ENCODE data around the gene CCHCR1.
"Not testable (repeated sequence)": the region's sequence is repeated elsewhere in the genome, so short reads cannot be mapped to it uniquely, and the experiment has no call there.

CCHCR1 gene, protein sequence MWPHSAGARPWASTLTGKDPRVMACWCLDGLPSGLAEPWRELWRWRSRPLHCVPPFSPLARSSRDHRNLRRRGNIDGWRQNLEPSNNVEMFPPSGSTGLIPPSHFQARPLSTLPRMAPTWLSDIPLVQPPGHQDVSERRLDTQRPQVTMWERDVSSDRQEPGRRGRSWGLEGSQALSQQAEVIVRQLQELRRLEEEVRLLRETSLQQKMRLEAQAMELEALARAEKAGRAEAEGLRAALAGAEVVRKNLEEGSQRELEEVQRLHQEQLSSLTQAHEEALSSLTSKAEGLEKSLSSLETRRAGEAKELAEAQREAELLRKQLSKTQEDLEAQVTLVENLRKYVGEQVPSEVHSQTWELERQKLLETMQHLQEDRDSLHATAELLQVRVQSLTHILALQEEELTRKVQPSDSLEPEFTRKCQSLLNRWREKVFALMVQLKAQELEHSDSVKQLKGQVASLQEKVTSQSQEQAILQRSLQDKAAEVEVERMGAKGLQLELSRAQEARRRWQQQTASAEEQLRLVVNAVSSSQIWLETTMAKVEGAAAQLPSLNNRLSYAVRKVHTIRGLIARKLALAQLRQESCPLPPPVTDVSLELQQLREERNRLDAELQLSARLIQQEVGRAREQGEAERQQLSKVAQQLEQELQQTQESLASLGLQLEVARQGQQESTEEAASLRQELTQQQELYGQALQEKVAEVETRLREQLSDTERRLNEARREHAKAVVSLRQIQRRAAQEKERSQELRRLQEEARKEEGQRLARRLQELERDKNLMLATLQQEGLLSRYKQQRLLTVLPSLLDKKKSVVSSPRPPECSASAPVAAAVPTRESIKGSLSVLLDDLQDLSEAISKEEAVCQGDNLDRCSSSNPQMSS

DNA sequence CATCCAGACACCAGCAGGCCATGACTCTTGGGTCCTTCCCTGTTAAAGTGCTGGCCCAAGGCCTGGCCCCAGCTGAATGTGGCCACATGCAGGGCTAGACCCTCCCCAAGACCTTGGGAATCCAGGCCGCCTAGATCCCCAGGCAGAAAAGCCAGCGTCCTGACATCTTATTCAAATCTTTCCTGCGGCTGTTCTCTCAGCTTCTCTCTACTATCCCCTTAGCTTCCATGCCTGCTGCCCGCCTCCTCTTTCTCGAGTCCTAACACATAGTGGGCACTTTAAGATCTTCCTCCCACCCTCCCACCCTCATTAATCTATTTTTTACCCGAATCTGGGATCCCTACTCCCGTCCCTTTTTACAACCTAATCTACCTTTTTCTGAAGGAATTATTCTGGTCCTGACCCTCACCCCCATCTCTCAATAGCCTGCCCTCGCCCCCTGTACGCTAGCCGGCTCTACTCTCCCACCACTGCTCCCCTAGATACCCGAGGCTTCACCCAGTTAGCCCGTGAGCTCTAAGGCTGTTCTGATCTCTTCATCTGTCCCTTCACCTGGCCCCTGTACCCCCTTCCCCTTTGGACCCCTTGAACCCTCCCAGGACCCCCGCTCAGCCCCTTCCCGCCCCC, at the start of gene CCHCR1:
Gene CCHCR1 (minus strand): TSS at position 290 of the 627 bp plus-strand sequence. CDS start 202 bp downstream, at position 88.
- DNase-seq, result no peak

DNA sequence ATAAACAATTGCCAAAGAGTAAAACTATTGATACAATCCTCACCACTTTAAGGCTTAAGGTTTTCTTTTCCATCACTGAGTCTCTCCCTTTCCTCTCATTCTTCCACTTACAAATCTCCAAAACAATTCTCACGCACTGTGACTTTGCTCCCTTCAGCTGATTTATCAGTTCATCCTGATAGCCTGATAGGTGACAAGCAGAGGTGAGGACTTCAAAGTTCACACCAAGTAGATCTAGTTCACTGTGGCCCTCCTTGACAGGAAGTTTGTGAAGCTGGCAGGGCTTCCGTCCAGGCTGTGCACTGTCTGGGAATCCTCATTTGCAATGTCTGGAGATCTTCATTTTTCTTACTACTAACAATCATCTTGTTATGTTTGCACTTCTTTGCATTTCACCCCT, 48.0 kb upstream of the CCHCR1 start:
- no peak for DNase-seq

DNA sequence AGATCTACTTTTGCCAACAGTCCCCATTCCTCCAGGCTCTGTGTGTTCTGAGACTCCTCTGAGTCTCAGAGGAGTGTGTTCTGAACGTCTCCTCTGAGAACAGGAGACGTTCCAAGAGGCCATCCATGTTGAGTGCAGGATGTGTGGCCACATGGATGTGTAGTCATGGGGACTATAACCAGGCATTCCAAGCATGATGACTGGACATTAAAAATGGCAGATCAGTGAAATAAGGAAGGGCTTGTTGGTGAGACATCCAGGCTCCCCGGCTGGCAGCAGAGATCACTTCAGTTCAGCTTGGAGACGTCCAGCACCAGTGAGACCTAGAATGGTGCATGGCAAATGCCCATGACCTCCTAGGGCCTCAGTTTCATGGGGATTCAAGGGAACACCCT, 47.1 kb upstream of the CCHCR1 start:
- DNase-seq, result no peak

DNA sequence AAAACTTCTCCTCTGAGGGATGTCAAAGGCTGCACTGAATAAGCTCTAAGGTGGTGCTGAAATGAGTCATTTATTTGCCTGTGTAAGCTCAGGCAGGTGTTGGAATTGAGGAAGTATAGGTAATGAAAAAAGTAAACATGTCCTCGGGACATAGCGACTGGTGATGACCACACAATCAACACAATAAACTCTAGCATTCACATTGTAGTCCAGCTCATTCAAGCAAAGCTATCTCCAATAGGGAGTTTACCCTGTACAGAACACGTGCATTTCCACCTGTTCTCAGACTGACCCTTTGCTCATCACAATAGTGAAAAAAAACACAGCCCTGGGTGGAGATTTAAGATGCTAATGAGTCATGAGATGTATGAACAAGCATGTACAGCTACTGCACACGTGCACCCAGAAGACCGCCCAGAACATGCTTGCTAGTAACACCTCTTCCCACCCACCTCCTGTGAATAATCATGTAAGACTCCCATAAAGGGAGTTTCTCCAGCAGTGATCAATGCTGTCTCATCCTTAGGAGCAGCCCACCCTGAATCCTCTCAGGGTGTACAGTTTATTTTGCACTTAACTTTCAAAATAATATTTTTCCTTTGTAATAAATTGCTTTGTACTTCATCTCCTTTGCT, 45.9 kb upstream of the CCHCR1 start:
- DNase-seq, result peak; percentile 63 to 67

DNA sequence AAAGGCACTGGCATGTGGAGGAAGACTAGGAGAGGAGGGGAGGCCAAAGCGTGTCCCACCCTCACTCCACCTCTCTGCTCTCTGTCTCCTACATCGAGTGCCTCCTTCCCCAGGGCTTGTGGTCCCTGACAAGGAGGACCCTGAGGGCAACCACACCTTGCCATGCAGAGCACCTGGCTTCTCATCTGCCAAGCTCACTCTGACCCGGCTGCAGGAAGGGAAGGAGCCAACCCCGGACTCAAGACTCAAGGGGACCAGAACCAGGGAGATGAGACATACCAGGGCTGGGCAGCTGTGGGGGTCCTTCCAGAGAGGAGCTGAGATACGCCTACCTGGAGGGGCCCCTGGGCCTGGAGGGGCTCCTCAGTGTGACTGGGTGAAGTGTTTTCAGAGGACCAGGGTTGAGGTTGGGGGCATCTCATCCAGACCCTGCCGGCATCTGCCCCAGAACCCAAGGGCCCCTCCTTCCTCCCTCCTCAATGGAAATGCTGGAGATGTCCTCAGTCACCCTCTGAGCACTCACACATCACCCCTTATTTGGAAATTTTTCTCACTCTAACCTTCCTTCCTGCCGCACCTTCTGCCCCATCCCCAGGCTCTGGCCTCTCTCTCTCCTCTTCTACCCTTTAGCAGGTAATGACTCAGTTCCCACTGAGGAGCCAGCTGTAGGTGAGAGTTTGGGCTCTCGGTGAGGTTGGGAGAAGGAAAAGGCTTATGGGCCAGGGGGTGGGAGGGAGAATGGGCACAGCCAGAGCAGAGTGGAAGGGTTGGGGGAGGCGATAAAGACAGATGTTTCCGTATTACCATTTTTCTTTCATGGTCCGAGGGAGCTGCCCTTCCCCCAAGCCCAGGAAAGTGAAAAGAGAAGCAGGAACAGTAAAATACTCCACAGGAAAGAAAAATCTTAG, 44.9 kb upstream of the CCHCR1 start:
- DNase-seq, result no peak

DNA sequence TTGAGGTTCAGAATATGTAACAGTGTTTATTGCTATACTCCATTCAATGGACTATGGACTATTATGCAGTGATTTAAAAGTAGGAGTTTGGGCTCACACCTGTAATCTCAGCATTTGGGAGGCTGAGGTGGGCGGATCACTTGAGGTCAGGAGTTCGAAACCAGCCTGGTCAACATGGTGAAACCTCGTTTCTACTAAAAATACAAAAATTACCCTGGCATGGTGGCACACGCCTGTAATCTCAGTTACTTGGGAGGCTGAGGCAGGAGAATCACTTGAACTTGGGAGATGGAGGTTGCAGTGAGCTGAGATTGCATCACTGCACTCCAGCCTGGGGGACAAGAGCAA, 41.5 kb upstream of the CCHCR1 start:
- not testable (repeated sequence) for DNase-seq

DNA sequence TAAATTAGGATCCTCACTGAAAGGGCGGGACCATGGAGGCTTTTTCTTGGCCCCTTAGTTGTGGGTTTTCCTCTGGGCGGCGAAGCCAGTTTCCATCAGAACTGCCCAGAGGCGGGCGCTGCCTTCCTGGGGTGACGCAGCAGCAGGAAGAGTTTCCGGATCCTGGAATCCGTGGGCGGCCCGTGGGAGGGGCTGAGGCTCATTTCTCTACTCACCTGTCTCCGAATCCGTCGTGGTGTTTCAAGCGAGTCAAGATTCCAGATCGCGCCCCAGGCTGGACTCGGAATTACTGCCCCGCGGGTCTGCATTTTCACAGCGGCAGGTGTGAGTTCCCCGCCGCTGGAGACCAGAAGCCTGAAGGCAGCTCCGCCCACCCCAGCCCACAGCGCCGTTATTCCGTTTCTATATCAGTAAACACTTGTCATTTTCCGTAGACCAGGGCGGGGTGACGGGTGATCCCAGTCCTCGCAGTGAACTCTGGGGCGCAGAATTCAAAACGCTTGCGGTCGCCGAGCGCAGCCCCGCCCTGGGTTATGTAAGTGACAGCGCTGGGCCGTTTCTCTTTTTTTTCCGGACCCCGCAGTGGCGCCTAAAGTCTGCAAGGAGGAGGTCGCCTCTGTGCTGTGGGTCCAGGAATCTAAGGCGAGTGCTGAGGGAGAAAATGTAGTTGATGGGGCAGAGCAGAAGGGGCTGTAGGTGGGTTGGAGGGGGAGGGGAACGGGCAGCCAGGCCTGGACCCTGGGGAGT, 40.1 kb upstream of the CCHCR1 start:
- DNase-seq, result peak; percentile 97

DNA sequence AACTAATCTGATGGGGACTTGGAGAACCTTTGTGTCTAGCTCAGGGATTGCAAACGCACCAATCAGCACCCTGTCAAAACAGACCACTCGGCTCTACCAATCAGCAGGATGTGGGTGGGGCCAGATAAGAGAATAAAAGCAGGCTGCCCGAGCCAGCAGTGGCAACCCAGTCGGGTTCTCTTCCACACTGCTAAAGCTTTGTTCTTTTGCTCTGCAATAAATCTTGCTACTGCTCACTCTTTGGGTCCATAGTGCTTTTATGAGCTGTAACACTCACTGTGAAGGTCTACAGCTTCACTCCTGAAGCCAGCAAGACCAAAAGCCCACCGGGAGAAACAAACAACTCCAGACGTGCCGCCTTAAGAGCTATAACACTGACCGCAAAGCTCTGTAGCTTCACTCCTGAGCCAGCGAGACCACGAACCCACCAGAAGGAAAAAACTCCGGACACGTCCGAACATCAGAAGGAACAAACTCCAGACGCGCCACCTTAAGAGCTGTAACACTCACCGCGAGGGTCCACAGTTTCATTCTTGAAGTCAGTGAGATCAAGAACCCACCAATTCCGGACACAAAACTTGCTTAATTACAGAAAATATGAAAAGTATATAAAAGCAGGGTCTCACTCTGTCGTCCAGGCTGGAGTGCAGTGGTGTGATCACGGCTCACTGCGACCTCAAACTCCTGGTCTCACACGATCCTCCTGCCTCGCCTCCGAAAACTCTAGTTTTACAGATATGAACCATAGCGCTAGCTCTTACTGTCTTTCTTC, 38.8 kb upstream of the CCHCR1 start:
- peak in 1 of 2 donors; percentile 31 for DNase-seq

DNA sequence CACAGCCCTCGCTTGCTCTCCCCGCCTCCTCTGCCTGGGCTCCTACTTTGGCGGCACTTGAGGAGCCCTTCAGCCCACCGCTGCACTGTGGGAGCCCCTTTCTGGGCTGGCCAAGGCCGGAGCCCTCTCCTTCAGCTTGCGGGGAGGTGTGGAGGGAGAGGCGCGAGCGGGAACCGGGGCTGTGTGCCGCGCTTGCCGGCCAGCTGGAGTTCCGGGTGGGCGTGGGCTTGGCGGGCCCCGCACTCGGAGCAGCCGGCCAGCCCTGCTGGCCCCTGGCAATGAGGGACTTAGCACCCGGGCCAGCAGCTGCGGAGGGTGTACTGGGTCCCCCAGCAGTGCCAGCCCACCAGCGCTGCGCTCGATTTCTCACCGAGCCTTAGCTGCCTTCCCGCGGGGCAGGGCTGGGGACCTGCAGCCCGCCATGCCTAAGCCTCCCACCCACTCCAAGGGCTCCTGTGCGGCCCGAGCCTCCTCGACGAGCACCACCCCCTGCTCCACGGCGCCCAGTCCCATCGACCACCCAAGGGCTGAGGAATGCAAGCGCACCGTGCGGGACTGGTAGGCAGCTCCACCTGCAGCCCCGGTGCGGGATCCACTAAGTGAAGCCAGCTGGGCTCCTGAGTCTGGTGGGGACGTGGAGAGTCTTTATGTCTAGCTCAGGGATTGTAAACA, 37.8 kb upstream of the CCHCR1 start:
- not testable (repeated sequence) for DNase-seq

DNA sequence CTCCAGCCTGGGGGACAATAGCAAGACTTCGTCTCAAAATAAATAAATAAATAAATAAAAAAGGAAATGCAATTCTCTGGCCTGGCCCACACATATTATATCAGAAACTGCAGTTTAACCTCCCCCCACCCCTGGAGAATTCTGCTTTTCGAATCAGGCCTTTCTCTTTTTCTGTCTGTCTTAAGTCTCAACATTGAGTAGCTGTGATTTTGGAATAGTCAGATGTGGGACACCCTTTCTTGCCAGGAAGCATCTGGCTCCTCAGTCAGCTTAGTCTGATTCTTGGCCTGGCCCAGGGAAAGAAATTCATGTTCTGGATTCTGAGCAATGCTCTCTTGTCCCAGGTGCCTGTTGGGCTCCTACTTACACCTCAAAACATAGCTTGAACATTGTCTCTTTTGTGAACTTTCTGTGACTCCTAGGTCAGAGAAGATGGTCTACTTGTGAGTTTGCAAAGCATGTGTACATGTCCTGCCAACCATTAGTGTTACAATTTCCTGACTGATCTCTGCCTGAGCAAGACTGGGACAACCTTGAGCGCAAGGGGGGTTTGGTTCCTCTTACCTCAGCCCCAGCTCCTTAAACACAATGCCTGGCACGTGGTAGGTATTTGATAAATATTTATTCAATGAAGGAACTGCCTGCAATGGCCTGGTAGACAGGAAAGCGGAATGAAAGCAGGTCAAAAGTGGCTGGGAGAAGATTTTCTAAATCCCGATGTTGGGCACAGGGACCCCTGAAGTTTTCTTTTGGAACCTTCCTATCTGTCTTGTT, 36.6 kb upstream of the CCHCR1 start:
- no peak for DNase-seq

DNA sequence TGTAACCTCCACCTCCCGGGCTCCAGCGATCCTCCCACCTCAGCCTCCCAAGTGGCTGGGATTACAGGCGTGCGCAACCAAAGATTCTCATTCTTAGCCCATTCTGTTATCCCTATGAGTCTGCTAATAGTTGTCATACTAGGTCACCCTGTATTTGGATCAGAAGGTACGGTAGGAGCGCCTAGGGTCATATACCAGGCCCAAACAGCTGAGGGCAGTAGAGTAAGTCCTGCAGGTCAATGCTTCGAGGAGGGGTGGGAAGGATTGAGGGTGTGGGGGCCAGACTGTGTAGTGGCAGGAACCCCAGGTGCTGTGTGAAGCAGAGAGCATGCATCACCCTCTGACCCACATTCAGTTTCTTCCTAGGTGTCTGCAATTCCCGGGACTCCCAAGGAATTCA, 35.6 kb upstream of the CCHCR1 start:
- no peak for DNase-seq

DNA sequence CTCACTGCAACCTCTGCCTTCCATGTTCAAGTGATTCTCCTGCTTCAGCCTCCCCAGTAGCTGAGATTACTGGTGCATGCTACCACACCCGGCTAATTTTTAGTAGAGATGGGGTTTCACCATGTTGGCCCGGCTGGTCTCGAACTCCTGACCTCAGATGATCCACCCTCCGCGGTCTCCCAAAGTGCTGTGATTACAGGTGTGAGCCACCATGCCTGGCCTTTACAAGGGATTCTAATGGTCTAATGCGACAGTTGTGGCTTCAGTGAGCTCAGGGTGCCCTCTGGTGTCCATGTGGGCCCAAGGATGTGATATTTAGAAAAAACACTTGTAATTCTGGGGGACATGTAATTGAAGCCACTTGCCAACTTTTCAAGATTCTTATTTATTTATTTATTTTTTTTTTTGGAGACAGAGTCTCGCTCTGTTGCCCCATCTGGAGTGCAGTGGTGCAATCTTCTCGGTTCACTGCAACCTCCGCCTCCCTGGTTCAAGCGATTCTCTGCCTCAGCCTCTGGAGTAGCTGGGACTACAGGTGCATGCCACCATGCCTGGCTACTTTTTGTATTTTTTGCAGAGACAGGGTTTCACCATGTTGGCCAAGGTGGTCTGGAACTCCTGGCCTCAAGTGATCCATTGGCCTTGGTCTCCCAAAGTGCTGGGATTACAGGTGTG, 35.0 kb upstream of the CCHCR1 start:
- peak; percentile 67 to 74 for DNase-seq

DNA sequence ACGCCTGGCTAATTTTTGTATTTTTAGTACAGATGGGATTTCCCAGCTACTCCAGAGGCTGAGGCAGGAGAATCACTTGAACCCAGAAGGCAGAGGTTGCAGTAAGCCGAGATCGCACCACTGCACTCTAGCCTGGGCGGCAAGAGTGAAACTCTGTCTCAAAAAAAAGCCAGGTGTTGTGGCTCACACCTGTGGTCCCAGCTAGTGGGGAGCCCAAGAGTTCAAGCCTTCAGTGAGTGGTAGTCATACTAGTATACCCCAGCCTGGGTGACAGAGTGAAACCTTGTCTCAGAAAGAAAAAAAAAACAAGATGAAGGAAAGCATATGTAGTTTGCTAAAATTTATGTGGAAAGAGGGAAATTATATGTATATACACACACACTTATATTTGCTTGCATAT, 32.9 kb upstream of the CCHCR1 start:
- no peak for DNase-seq

DNA sequence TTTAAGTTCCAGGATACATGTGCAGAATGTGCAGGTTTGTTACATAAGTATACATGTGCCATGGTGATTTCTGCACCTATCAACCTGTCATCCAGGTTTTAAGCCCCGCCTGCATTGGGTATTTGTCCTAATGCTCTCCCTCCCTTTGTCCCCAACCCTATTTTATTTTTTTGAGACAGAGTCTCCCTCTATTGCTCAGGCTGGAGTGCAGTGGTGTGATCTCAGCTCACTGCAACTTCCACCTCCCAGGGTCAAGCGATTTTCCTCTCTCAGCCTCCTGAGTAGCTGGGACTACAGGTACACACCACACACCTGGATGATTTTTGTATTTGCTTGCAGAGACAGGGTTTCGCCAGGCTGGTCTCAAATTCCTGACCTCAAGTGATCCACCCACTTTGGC, 31.6 kb upstream of the CCHCR1 start:
- not testable (repeated sequence) for DNase-seq

DNA sequence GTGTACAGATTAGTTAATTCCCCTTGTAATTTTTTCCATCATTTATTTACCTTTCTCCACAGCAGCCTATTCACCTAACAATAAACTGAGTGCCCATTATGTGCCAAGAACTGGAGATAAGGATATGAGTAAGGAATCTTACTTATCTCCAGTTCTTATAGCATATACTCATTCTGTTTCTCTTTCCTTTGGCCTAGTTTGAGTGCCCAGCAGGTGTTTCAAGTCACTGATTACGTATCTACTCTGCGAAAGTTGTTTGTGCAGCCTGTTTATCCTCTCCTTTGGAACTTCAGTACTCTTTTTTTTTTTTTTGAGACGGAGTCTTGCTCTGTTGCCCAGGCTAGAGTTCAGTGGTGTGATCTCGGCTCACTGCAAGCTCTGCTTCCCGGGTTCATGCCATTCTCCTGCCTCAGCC, 30.2 kb upstream of the CCHCR1 start:
- no peak for DNase-seq

DNA sequence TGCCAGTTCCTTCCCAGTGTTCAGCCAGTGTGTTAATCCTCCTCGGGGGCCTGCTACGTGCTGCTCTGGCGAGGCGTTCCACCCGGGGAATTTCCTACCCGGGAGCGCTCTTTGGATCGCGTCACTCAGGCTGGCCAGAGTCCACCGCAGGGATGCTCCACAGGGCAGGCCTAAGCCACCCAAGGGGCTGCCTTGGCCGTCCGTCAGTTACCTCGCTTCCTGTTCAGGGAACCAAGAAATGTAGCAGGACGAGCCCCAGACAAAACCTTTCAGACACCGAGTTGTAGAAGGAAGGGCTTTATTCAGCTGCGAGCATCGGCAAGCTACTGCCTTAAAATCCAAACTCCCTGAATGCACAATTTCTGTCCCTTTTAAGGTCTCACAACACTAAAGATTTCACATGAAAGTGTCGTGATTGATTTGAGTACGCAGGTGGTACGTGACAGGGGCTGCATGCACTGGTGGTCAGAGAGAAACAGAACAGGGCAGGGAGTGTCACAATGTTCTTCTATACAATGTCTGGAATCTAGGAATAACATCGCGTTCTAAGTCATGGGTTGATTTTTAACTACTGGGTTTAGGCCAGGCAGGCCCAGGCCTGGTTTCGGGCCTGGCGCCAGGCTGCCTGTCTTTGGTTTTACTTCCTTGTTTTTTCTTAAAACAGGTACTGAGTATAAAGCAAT, 28.6 kb upstream of the CCHCR1 start:
- DNase-seq, result no peak

DNA sequence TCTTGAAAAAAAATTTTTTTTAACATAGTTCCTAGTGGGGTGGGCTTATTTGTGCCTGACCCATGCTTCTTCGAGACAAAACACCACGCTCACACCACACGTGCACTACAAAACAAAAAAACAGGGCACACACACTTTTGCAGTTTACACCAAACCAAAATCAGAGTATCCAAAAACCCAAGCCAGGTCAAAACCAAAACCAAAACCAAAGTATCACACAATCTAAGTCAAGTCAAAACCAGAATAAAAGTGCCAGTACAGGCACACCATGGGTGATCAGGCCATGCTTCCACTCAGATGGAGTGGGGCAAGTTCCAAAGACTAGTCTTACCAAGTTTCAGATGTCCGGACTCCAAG, 28.1 kb upstream of the CCHCR1 start:
- not testable (repeated sequence) for DNase-seq

DNA sequence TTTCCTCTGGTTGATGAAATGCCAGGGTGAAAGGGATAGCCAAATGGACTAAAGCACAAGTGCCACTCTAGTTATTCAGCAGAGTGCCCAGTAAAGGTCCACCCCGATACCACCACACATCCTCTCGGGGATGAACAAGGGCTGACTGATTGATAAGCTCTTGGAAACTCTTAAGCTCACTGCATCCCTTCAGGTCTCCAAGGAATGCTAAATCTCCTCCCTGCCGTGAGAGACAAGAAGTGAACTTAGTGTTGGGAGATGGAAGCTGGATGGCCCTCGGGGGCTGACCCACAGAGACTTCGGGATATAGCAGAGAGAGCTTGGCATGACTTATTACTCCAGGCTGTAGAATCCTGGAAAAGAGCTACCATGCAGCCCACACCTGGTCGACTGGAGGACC, 26.3 kb upstream of the CCHCR1 start:
- DNase-seq, result not testable (repeated sequence)

All from CD4-positive, alpha-beta T cell treated with Interleukin-1 beta for 1 hour (primary cell).